ENCODE results near the gene VWA3B.
"Not testable (repeated sequence)": the region's sequence is repeated elsewhere in the genome, so short reads cannot be mapped to it uniquely, and the experiment has no call there.

The VWA3B gene

GRCh38 chr2:98134172-98135005 lies 47.4 kb downstream of the VWA3B start:
- FAIRE-seq: no peak

GRCh38 chr2:98137196-98137595 lies 50.2 kb downstream of the VWA3B start:
- no peak for FAIRE-seq

- FAIRE-seq: not testable (repeated sequence)
These were observed 52.0 kb downstream of the VWA3B start for GRCh38 chr2:98138978-98139377.

- FAIRE-seq: no peak
These were observed 53.2 kb downstream of the VWA3B start for GRCh38 chr2:98140210-98140609.

- FAIRE-seq: no peak
These were observed 55.3 kb downstream of the VWA3B start for GRCh38 chr2:98142106-98142791.

GRCh38 chr2:98145070-98145469 lies 58.1 kb downstream of the VWA3B start:
- no peak for FAIRE-seq

- not testable (repeated sequence) for FAIRE-seq
These were observed 60.9 kb downstream of the VWA3B start for GRCh38 chr2:98147900-98148299.

- no peak for FAIRE-seq
These were observed 61.8 kb downstream of the VWA3B start for GRCh38 chr2:98148595-98149332.

GRCh38 chr2:98149333-98149697 lies 62.3 kb downstream of the VWA3B start:
- FAIRE-seq: no peak

- FAIRE-seq: no peak
These were observed 66.5 kb downstream of the VWA3B start for GRCh38 chr2:98153481-98153880.

GRCh38 chr2:98155291-98155690 lies 68.3 kb downstream of the VWA3B start:
- FAIRE-seq: no peak

GRCh38 chr2:98155716-98156115 lies 68.7 kb downstream of the VWA3B start:
- FAIRE-seq: no peak

- no peak for FAIRE-seq
These were observed 69.3 kb downstream of the VWA3B start for GRCh38 chr2:98156304-98156703.

- FAIRE-seq: no peak
These were observed 70.6 kb downstream of the VWA3B start for GRCh38 chr2:98157557-98157956.

GRCh38 chr2:98158305-98158704 lies 71.3 kb downstream of the VWA3B start:
- FAIRE-seq: no peak

GRCh38 chr2:98160554-98160953 lies 73.6 kb downstream of the VWA3B start:
- no peak for FAIRE-seq

GRCh38 chr2:98161186-98161585 lies 74.2 kb downstream of the VWA3B start:
- FAIRE-seq: no peak

GRCh38 chr2:98164256-98164655 lies 77.3 kb downstream of the VWA3B start:
- no peak for FAIRE-seq

GRCh38 chr2:98165516-98166071 lies 78.6 kb downstream of the VWA3B start:
- no peak for FAIRE-seq

GRCh38 chr2:98167916-98168315 lies 80.9 kb downstream of the VWA3B start:
- no peak for FAIRE-seq

GRCh38 chr2:98170076-98170475 lies 83.1 kb downstream of the VWA3B start:
- FAIRE-seq: no peak

GRCh38 chr2:98172150-98172765 lies 85.3 kb downstream of the VWA3B start:
- FAIRE-seq: no peak

- FAIRE-seq: no peak
These were observed 86.0 kb downstream of the VWA3B start for GRCh38 chr2:98172951-98173350.

All from TTC549 (cell line).